ENCODE measurements around the gene ZSCAN20. TPM values are rescaled to one million over a fixed set of nuclear protein-coding genes. Genes with fewer than 3 reads are reported as not detected.

The ZSCAN20 gene
- polyA plus RNA-seq, 1 donor (not counting 4 experiments of a cell fraction or from before 2014, with no cell fraction given): 3.1 TPM

DNA sequence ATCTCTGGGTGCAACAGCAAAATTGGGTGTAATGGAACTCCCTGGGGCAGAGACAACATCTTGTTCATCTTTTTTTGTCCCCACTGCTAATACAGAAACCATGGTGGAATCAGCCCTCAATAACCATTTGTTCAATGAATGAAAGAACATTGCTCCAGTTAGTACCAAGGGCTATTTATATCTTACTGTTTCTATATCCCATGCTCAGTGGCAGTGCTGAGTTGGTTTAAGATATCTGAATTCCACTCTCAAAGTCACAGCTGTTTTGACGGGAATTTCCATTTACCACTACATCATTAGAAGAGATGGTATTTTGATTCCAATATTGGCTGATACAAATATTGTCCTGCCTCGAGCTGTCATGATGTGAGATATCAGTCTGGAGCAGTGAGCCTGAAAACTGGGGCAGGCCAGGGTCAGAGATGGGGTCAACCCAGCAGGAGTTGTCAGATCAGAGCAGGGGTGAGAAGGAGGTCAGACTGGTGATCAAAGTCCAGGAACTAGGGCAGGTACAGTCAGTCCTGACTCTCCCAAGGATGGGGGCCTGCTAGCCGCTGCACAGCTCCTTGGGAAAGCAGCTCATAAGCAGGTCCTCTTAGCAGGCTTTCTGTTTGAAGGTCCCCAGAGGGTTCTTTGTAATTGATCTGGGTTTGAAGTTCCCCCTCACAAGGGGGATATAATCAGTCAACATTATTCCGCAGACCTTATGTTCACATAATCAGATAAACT is 35.7 kb upstream of the ZSCAN20 start:
- TF ChIP-seq EZH2 (IDR thresholded peaks at IDR 0.05; ENCODE audit: low read length): no peak
- TF ChIP-seq, protein P1, sequence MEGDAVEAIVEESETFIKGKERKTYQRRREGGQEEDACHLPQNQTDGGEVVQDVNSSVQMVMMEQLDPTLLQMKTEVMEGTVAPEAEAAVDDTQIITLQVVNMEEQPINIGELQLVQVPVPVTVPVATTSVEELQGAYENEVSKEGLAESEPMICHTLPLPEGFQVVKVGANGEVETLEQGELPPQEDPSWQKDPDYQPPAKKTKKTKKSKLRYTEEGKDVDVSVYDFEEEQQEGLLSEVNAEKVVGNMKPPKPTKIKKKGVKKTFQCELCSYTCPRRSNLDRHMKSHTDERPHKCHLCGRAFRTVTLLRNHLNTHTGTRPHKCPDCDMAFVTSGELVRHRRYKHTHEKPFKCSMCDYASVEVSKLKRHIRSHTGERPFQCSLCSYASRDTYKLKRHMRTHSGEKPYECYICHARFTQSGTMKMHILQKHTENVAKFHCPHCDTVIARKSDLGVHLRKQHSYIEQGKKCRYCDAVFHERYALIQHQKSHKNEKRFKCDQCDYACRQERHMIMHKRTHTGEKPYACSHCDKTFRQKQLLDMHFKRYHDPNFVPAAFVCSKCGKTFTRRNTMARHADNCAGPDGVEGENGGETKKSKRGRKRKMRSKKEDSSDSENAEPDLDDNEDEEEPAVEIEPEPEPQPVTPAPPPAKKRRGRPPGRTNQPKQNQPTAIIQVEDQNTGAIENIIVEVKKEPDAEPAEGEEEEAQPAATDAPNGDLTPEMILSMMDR (optimal IDR thresholded peaks at IDR 0.05 in 1 of 3, IDR thresholded peaks at IDR 0.05 in 1 of 3, conservative IDR thresholded peaks at IDR 0.05 in 1 of 3; ENCODE audit: extremely low read depth in 1 of 3, insufficient read depth in 2 of 3, low read length in 3 of 3): no peak
- H3K4me1 ChIP-seq (ENCODE audit: control insufficient read depth, extremely low read depth, insufficient read depth, low read length): peaks cover 65% of the 10 kb centered on the region
- no peak overlapping the region for H3K4me3 ChIP-seq (ENCODE audit: control insufficient read depth in 2 of 3, extremely low read depth in 1 of 3, insufficient read depth in 2 of 3, low read depth in 1 of 3, low read length in 3 of 3)
- H3K9me3 ChIP-seq (ENCODE audit: control insufficient read depth, low read depth, low read length): no peaks in the 10 kb centered on the region
- H3K27me3 ChIP-seq (ENCODE audit: control insufficient read depth, extremely low read depth, insufficient read depth, low read length): no peaks in the 10 kb centered on the region
- H3K79me2 ChIP-seq (ENCODE audit: control insufficient read depth, insufficient read depth, low read length): no peaks in the 10 kb centered on the region
- H3K9me1 ChIP-seq (ENCODE audit: control insufficient read depth, extremely low read depth, insufficient read depth, low read length): no peaks in the 10 kb centered on the region
- no peak overlapping the region for H3K9ac ChIP-seq (ENCODE audit: control insufficient read depth, extremely low read depth, insufficient read depth, low read length)
- H3K27ac ChIP-seq (ENCODE audit: control insufficient read depth, insufficient read depth, low read length): no peak overlapping the region
- H4K20me1 ChIP-seq (ENCODE audit: control insufficient read depth, extremely low read depth, insufficient read depth, low read length): no peaks in the 10 kb centered on the region
- H3K36me3 ChIP-seq (ENCODE audit: control insufficient read depth in 2 of 2, extremely low read depth in 1 of 2, insufficient read depth in 2 of 2, low read length in 2 of 2): no peaks in the 10 kb centered on the region
- no peak for DNase-seq (ENCODE audit: low read depth, low spot score)
- no peak overlapping the region for H2AFZ ChIP-seq (ENCODE audit: control insufficient read depth, low read length)
- dilution Hi-C loops (cut with MboI; ENCODE audit: extremely low pct_ligation_motif_present, low sequenced_read_pairs): no loop called here
- H3K4me2 ChIP-seq (ENCODE audit: control insufficient read depth, extremely low read depth, insufficient read depth, low read depth, low read length): no peak overlapping the region
- no peak for FAIRE-seq

- H3K4me2 ChIP-seq (ENCODE audit: control insufficient read depth, extremely low read depth, insufficient read depth, low read depth, low read length): no peak overlapping the region
- DNase-seq (ENCODE audit: low read depth, low spot score) (no peak), FAIRE-seq (no peak)
- no peaks in the 10 kb centered on the region for H4K20me1 ChIP-seq (ENCODE audit: control insufficient read depth, extremely low read depth, insufficient read depth, low read length)
- H3K9ac ChIP-seq (ENCODE audit: control insufficient read depth, extremely low read depth, insufficient read depth, low read length): no peak overlapping the region
- H3K4me1 ChIP-seq (ENCODE audit: control insufficient read depth, extremely low read depth, insufficient read depth, low read length): peaks cover 66% of the 10 kb centered on the region
- H3K79me2 ChIP-seq (ENCODE audit: control insufficient read depth, insufficient read depth, low read length): no peaks in the 10 kb centered on the region
- no peaks in the 10 kb centered on the region for H3K27me3 ChIP-seq (ENCODE audit: control insufficient read depth, extremely low read depth, insufficient read depth, low read length)
- dilution Hi-C loops (cut with MboI; ENCODE audit: extremely low pct_ligation_motif_present, low sequenced_read_pairs): no loop called here
- no peaks in the 10 kb centered on the region for H3K36me3 ChIP-seq (ENCODE audit: control insufficient read depth in 2 of 2, extremely low read depth in 1 of 2, insufficient read depth in 2 of 2, low read length in 2 of 2)
- no peak overlapping the region for H3K4me3 ChIP-seq (ENCODE audit: control insufficient read depth in 2 of 3, extremely low read depth in 1 of 3, insufficient read depth in 2 of 3, low read depth in 1 of 3, low read length in 3 of 3)
- H2AFZ ChIP-seq (ENCODE audit: control insufficient read depth, low read length): no peak overlapping the region
- H3K9me1 ChIP-seq (ENCODE audit: control insufficient read depth, extremely low read depth, insufficient read depth, low read length): no peaks in the 10 kb centered on the region
- H3K9me3 ChIP-seq (ENCODE audit: control insufficient read depth, low read depth, low read length): no peaks in the 10 kb centered on the region
- H3K27ac ChIP-seq (ENCODE audit: control insufficient read depth, insufficient read depth, low read length): no peak overlapping the region
- TF ChIP-seq, protein P1 (optimal IDR thresholded peaks at IDR 0.05 in 1 of 3, IDR thresholded peaks at IDR 0.05 in 1 of 3, conservative IDR thresholded peaks at IDR 0.05 in 1 of 3; ENCODE audit: extremely low read depth in 1 of 3, insufficient read depth in 2 of 3, low read length in 3 of 3): no peak
- TF ChIP-seq EZH2 (IDR thresholded peaks at IDR 0.05; ENCODE audit: low read length): no peak
Measured at GRCh38 chr1:33438364-33439160, 33.9 kb upstream of the ZSCAN20 start.

All from keratinocyte (primary cell).